PC-9 (cell line): ENCODE results near the gene OR10P1. TPM values are rescaled to one million over a fixed set of nuclear protein-coding genes. Genes with fewer than 3 reads are reported as not detected.

Experiments used
- BruUV-seq: library from RNA; stranded (reverse); fragments of 400-500 nt; replicated peaks from 2 replicates; lab custom pipeline; 2021; lab: Mats Ljungman, UMichigan
- CTCF ChIA-PET: fragments of 300-600 bp; sonication (Branson Sonifier 250); formaldehyde crosslinking; loops from one replicate; lab custom pipeline; 2022; ENCODE audit warnings: antibody characterized with exemption; lab: Charles Lee
- POLR2A ChIA-PET: fragments of 300-600 bp; sonication (Branson Sonifier 250); formaldehyde crosslinking; loops from one replicate; lab custom pipeline; 2022; ENCODE audit warnings: antibody characterized with exemption; ENCODE audit not compliant: unreplicated experiment; lab: Charles Lee
- DNase-seq, 2 experiments: peaks; one replicate each; pipeline versions ENCODE4 v3.0.0 to v3.0.0-alpha.2; 2015 to 2022; ENCODE audit warnings: mixed read lengths in 1 of 2
- H2AFZ ChIP-seq: fragments of 200-600 bp; sonication (generic); 2 replicates; pipeline ENCODE4 v1.8.1; 2017; ENCODE audit warnings: antibody characterized with exemption
- H3F3A ChIP-seq: fragments of 200-600 bp; sonication (generic); 2 replicates; pipeline ENCODE4 v1.8.1; 2017; ENCODE audit warnings: antibody characterized with exemption, mild to moderate bottlenecking, low read depth; ENCODE audit not compliant: insufficient read depth
- H3K27ac ChIP-seq: fragments of 200-600 bp; sonication (generic); 2 replicates; pipeline ENCODE4 v1.6.1; 2016; ENCODE audit warnings: mixed run types
- H3K27me3 ChIP-seq: fragments of 200-600 bp; sonication (generic); 2 replicates; pipeline ENCODE4 v1.6.1; 2016; ENCODE audit warnings: low read depth, mixed run types; ENCODE audit not compliant: insufficient read depth
- H3K36me3 ChIP-seq: fragments of 200-600 bp; sonication (generic); 2 replicates; pipeline ENCODE4 v1.6.1; 2016; ENCODE audit warnings: low read depth, mixed run types
- H3K4me1 ChIP-seq: fragments of 200-600 bp; sonication (generic); replicated peaks from 2 replicates; pipeline ENCODE4 v1.6.1; 2016; ENCODE audit warnings: mixed run types; ENCODE audit not compliant: insufficient read depth
- H3K4me2 ChIP-seq: fragments of 200-600 bp; sonication (generic); 2 replicates; pipeline ENCODE4 v1.6.1; 2017; ENCODE audit warnings: mixed run types
- H3K4me3 ChIP-seq: fragments of 200-600 bp; sonication (generic); 2 replicates; pipeline ENCODE4 v1.6.1; 2016; ENCODE audit warnings: mixed run types
- H3K79me2 ChIP-seq: fragments of 200-600 bp; sonication (generic); 2 replicates; pipeline ENCODE4 v1.6.1; 2017; ENCODE audit warnings: low read depth, mixed run types
- H3K9me2 ChIP-seq: fragments of 200-600 bp; sonication (generic); 2 replicates; pipeline ENCODE4 v1.8.1; 2017; ENCODE audit warnings: mild to moderate bottlenecking; ENCODE audit not compliant: insufficient read depth
- H3K9me3 ChIP-seq: fragments of 200-600 bp; sonication (generic); 2 replicates; pipeline ENCODE4 v1.8.1; 2016; ENCODE audit warnings: low read depth; ENCODE audit not compliant: insufficient read depth
- H4K20me1 ChIP-seq: fragments of 200-600 bp; sonication (generic); 2 replicates; pipeline ENCODE4 v1.8.1; 2017; ENCODE audit not compliant: insufficient read depth
- EZH2 ChIP-seq: fragments of 200-600 bp; sonication (generic); IDR thresholded peaks from 2 replicates; pipeline ENCODE4 v1.8.0; 2017; ENCODE audit warnings: antibody characterized with exemption, low read depth
- intact Hi-C: fragments of 100-400 bp; cut with micrococcal nuclease; formaldehyde crosslinking; loops from one replicate; pipeline ENCODE4 v1.10.0; 2022; ENCODE audit not compliant: unreplicated experiment
- total RNA-seq: library from RNA; stranded (reverse); gene quantifications from 2 replicates; pipeline ENCODE4 v1.2.3, GENCODE V29; 2021
- TF ChIP-seq, protein P1 (sequence below): fragments of 200-600 bp; sonication (generic); conservative IDR thresholded peaks from 2 replicates; pipeline ENCODE4 v1.6.1; 2017; ENCODE audit warnings: mixed run types, antibody characterized with exemption, mild to moderate bottlenecking, moderate library complexity

OR10P1 gene
- total RNA-seq, 1 experiment from 2014 or later, result not detected

DNA sequence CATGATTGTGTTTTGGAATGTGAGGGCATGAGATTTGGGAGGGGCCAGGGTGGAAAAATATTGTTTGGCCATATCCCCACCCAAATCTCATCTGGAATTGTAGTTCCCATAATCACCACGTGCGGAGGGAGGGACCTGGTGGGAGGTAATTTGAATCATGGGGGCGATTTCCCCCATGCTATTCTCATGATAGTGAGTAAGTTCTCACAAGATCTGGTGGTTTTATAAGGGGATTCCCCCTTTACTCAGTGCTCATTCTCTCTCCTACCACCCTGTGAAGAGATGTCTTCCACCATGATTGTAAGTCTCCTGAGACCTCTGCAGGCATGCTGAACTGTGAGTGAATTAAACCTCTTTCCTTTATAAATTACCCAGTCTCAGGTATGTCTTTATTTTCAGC is 15.7 kb downstream of the OR10P1 start:
- Histone ChIP-seq H3K9me2 (no peaks in the 10 kb centered on the region), H3K4me3 (no peak overlapping the region), H3K36me3 (no peaks in the 10 kb centered on the region), H3K79me2 (no peaks in the 10 kb centered on the region), H3F3A (no peaks in the 10 kb centered on the region), H3K4me2 (no peak overlapping the region), H3K27me3 (no peaks in the 10 kb centered on the region), H4K20me1 (no peaks in the 10 kb centered on the region), H3K9me3 (no peaks in the 10 kb centered on the region), H3K4me1 (no peaks in the 10 kb centered on the region), H2AFZ (no peak overlapping the region), H3K27ac (no peak overlapping the region)
- TF ChIP-seq, protein P1, sequence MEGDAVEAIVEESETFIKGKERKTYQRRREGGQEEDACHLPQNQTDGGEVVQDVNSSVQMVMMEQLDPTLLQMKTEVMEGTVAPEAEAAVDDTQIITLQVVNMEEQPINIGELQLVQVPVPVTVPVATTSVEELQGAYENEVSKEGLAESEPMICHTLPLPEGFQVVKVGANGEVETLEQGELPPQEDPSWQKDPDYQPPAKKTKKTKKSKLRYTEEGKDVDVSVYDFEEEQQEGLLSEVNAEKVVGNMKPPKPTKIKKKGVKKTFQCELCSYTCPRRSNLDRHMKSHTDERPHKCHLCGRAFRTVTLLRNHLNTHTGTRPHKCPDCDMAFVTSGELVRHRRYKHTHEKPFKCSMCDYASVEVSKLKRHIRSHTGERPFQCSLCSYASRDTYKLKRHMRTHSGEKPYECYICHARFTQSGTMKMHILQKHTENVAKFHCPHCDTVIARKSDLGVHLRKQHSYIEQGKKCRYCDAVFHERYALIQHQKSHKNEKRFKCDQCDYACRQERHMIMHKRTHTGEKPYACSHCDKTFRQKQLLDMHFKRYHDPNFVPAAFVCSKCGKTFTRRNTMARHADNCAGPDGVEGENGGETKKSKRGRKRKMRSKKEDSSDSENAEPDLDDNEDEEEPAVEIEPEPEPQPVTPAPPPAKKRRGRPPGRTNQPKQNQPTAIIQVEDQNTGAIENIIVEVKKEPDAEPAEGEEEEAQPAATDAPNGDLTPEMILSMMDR, result no peak
- TF ChIP-seq EZH2, result no peak
- no peak for DNase-seq
- no TSS peak for BruUV-seq
- ChIA-PET POLR2A (no interaction called here), CTCF (no interaction called here)
- intact Hi-C loops, result no loop called here

DNA sequence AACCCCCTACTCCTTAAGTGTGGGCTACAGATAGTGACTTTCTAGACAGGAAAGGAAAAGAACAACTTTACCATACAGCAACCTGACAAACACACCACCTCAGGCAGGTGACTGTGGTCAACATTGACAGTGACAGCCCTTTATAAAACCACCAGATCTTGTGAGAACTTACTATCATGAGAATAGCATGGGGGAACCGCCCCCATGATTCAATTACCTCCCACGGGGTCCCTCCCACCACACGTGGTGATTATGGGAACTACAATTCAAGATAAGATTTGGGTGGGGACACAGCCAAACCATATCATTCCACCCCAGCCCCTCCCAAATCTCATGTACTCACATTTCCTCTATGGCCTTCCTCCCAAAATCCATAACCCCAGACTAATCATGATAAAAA is 16.3 kb downstream of the OR10P1 start:
- Histone ChIP-seq H4K20me1 (no peaks in the 10 kb centered on the region), H3K79me2 (no peaks in the 10 kb centered on the region), H3K36me3 (no peaks in the 10 kb centered on the region), H3K9me2 (no peaks in the 10 kb centered on the region), H3K4me1 (no peaks in the 10 kb centered on the region), H3K4me3 (no peak overlapping the region), H3K27ac (no peak overlapping the region), H3F3A (no peaks in the 10 kb centered on the region), H3K27me3 (no peaks in the 10 kb centered on the region), H2AFZ (no peak overlapping the region), H3K9me3 (no peaks in the 10 kb centered on the region), H3K4me2 (no peak overlapping the region)
- DNase-seq, result no peak
- ChIA-PET POLR2A (no interaction called here), CTCF (no interaction called here)
- intact Hi-C loops, result no loop called here
- BruUV-seq, result no TSS peak
- TF ChIP-seq, protein P1, result no peak
- TF ChIP-seq EZH2, result no peak

DNA sequence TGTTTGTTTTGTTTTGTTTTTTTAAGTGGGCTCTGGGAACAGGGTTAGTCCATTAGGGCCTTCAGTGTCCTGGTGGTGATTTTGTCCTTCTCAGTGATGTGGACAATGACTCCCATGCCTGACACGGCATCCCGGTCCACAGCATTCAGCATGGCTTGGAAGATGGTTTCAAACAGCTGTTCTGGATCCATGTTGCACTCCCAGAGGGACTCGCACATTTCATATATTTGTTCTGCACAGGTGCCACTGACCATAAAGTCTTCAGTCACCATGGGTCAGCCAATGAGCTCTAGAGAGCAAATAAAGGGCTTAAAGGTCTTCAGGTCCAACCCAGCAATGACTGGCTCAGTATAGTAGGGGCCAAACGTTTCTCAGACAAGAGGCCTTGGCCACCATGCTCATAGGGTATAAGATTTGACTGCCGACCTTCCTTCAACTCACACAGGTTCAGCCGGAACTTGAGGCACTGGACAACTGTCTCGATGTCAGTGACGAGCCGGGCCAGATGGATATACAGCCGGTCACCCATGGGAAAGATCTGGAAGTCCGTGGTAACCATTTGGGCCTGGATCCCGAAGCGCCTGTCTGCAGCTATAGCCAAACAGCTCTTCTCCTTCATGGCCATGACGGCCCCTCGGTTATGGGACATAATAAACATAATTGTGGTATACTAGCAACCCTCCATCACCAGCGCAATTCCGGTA is 18.0 kb downstream of the OR10P1 start:
- no peaks in the 10 kb centered on the region for H3K9me2 ChIP-seq
- no peaks in the 10 kb centered on the region for H3K36me3 ChIP-seq
- no peak overlapping the region for H3K4me3 ChIP-seq
- no peak overlapping the region for H3K4me2 ChIP-seq
- no peak for DNase-seq
- H3K9me3 ChIP-seq, result no peaks in the 10 kb centered on the region
- no peaks in the 10 kb centered on the region for H3K79me2 ChIP-seq
- H3K4me1 ChIP-seq, result no peaks in the 10 kb centered on the region
- no peak overlapping the region for H3K27ac ChIP-seq
- BruUV-seq, result no TSS peak
- intact Hi-C loops, result no loop called here
- H4K20me1 ChIP-seq, result no peaks in the 10 kb centered on the region
- CTCF ChIA-PET, result interaction anchor here (0.5 kb wide), 1 partner anchor 20 kb away, joined by 15 read pairs; no protein-coding TSS in a partner anchor
- no peak for TF ChIP-seq EZH2
- TF ChIP-seq, protein P1, result no peak
- H3F3A ChIP-seq, result no peaks in the 10 kb centered on the region
- no peaks in the 10 kb centered on the region for H3K27me3 ChIP-seq
- no peak overlapping the region for H2AFZ ChIP-seq
- POLR2A ChIA-PET, result no interaction called here
